Thoracic aorta (tissue), 2 donors: ENCODE measurements around the gene ZBTB16. TPM values are rescaled to one million over a fixed set of nuclear protein-coding genes. Genes with fewer than 3 reads are reported as not detected.

Experiments used
- ATAC-seq: fragments of 150-250 bp; one replicate; pipeline ENCODE4 v1.8.0; 2017; ENCODE audit warnings: low read depth; ENCODE audit not compliant: insufficient number of reproducible peaks, low FRiP score
- DNase-seq: peaks from one replicate; pipeline ENCODE4 v3.0.0-alpha.2; 2020; ENCODE audit warnings: low spot score
- H3K27ac ChIP-seq, 2 donors: fragments of 200-600 bp; sonication (generic); 1 replicate in 1 of 2; 2 replicates in 1 of 2; pipeline ENCODE4 v1.5.1; 2016; ENCODE audit warnings: mild to moderate bottlenecking in 2 of 2, moderate library complexity in 2 of 2
- H3K27me3 ChIP-seq: fragments of 200-600 bp; sonication (generic); replicated peaks from 2 replicates; pipeline ENCODE4 v1.6.0; 2016; ENCODE audit warnings: mild to moderate bottlenecking; ENCODE audit not compliant: insufficient read depth
- H3K36me3 ChIP-seq: fragments of 200-600 bp; sonication (generic); one replicate; pipeline ENCODE4 v1.5.1; 2016
- H3K4me1 ChIP-seq, 2 donors: fragments of 200-600 bp; sonication (generic); 1 replicate in 1 of 2; 2 replicates in 1 of 2; pipeline versions ENCODE4 v1.5.1 to v1.6.0; 2016; ENCODE audit warnings: low read depth in 2 of 2, mild to moderate bottlenecking in 1 of 2; ENCODE audit not compliant: control insufficient read depth in 1 of 2
- H3K4me3 ChIP-seq: fragments of 200-600 bp; sonication (generic); 2 replicates; pipeline ENCODE4 v1.5.1; 2016; ENCODE audit warnings: mild to moderate bottlenecking
- H3K9me3 ChIP-seq: fragments of 200-600 bp; sonication (generic); 2 replicates; pipeline ENCODE4 v1.5.1; 2016
- total RNA-seq, 2 donors: library from RNA; depleted of rRNA; stranded (reverse); fragments of >200 nt; gene quantifications; one replicate each; pipeline versions ENCODE4 v1.1.0 to v1.2.3, GENCODE V29; 2016
- TF ChIP-seq, protein P1 (sequence below): fragments of 200-600 bp; sonication (generic); IDR thresholded peaks from one replicate; pipeline ENCODE4 v1.5.1; 2019; ENCODE audit warnings: antibody characterized with exemption

The ZBTB16 gene
- total RNA-seq, 2 donors from 2014 or later: 314 to 545 TPM

GRCh38 chr11:114130115-114130576 is 70.6 kb downstream of the ZBTB16 start:
- Histone ChIP-seq H3K27ac (peak overlapping the region; percentile 94 to 97), H3K36me3 (peaks cover 24% of the 10 kb centered on the region), H3K4me3 (peak overlapping the region; percentile 6), H3K27me3 (no peaks in the 10 kb centered on the region), H3K4me1 (peaks cover 93 to 100% of the 10 kb centered on the region in 2 donors), H3K9me3 (no peaks in the 10 kb centered on the region)
- TF ChIP-seq, protein P1, sequence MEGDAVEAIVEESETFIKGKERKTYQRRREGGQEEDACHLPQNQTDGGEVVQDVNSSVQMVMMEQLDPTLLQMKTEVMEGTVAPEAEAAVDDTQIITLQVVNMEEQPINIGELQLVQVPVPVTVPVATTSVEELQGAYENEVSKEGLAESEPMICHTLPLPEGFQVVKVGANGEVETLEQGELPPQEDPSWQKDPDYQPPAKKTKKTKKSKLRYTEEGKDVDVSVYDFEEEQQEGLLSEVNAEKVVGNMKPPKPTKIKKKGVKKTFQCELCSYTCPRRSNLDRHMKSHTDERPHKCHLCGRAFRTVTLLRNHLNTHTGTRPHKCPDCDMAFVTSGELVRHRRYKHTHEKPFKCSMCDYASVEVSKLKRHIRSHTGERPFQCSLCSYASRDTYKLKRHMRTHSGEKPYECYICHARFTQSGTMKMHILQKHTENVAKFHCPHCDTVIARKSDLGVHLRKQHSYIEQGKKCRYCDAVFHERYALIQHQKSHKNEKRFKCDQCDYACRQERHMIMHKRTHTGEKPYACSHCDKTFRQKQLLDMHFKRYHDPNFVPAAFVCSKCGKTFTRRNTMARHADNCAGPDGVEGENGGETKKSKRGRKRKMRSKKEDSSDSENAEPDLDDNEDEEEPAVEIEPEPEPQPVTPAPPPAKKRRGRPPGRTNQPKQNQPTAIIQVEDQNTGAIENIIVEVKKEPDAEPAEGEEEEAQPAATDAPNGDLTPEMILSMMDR: no peak
- ATAC-seq (no peak), DNase-seq (no peak)

DNA sequence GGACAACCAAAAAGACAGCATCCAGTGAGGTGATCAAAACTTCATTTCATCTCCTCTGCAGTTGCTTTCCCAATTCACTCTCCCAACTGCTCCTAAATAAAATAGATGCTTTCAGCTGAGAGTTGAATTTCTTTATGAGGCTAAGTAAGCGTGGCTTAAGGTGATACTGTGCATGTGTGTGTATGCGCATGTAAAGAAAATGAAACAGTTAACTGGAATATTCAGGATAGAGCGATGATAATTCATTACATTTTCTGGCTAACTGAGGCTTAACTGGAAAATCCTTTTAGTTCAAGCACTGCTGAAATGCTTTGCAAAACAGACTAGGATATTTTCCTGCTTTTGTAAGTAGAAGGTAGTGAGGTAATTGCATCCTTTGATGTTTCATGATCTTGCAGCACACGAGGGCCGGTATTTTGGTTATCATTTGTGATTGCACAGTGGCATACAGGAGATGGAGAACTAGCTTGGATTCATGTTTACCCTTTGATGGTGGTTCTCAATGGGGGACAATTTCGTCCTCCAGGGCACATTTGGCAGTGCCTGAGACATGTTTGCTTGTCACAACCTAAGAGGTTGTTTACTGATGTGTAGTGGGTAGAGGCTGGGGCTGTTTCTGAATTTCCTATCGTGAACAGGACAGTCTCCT is 71.2 kb downstream of the ZBTB16 start:
- H3K27me3 ChIP-seq: no peaks in the 10 kb centered on the region
- H3K9me3 ChIP-seq: no peaks in the 10 kb centered on the region
- H3K4me3 ChIP-seq: peak overlapping the region; percentile 6
- no peak for DNase-seq
- peak overlapping the region; percentile 94 to 97 for H3K27ac ChIP-seq
- TF ChIP-seq, protein P1: no peak
- ATAC-seq: no peak
- peaks cover 95 to 100% of the 10 kb centered on the region in 2 donors for H3K4me1 ChIP-seq
- peaks cover 21% of the 10 kb centered on the region for H3K36me3 ChIP-seq

- H3K4me1 ChIP-seq: peaks cover 95 to 100% of the 10 kb centered on the region in 2 donors
- no peaks in the 10 kb centered on the region for H3K27me3 ChIP-seq
- no peaks in the 10 kb centered on the region for H3K9me3 ChIP-seq
- ATAC-seq (no peak), DNase-seq (no peak)
- TF ChIP-seq, protein P1: no peak
- peak overlapping the region; percentile 55 for H3K4me3 ChIP-seq
- peak overlapping the region; percentile 94 to 97 for H3K27ac ChIP-seq
- peaks cover 14% of the 10 kb centered on the region for H3K36me3 ChIP-seq
These were observed 72.0 kb downstream of the ZBTB16 start for GRCh38 chr11:114131461-114131864.

- Histone ChIP-seq H3K27me3 (no peaks in the 10 kb centered on the region), H3K9me3 (no peaks in the 10 kb centered on the region), H3K27ac (peak overlapping the region; percentile 94 to 97), H3K36me3 (peaks cover 11% of the 10 kb centered on the region), H3K4me1 (peaks cover 95 to 100% of the 10 kb centered on the region in 2 donors), H3K4me3 (peak overlapping the region; percentile 55)
- ATAC-seq: no peak
- DNase-seq: no peak
- TF ChIP-seq, protein P1: no peak
These were observed 72.9 kb downstream of the ZBTB16 start for GRCh38 chr11:114132417-114132816.

DNA sequence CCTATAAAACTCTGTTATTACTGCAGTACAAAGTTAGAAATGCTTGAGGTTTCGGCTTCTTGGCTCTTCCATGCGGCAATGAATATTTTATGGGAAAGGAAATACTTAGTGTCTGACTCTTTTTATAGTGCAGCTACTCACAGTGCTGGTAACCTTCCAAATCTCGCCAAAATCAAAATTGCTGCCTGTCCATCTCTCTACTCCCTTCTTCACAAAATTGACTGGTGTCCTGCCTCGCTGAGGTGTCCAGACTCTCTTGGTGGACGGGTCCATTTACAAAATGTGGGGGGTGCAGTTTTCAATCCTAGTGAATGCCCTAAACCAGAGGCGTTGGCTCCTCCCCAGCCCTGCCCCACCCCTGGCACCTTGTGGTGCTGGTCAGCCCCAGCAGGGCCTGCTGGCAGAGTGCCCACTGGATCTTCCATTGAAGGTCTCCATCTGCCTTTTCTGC is 73.5 kb downstream of the ZBTB16 start:
- H3K27me3 ChIP-seq: no peaks in the 10 kb centered on the region
- no peaks in the 10 kb centered on the region for H3K9me3 ChIP-seq
- H3K36me3 ChIP-seq: peaks cover 10% of the 10 kb centered on the region
- peaks cover 95 to 100% of the 10 kb centered on the region in 2 donors for H3K4me1 ChIP-seq
- H3K27ac ChIP-seq: peak overlapping the region; percentile 94 to 97
- DNase-seq (no peak), ATAC-seq (peak; percentile 23)
- TF ChIP-seq, protein P1: no peak
- peak overlapping the region; percentile 55 for H3K4me3 ChIP-seq
